A673 (cell line): Measurements from ENCODE around the gene SLC2A4RG.

ENCODE experiments used
- EZH2 ChIP-seq: fragments of 200-600 bp; sonication (generic); IDR thresholded peaks from 2 replicates; pipeline ENCODE4 v1.6.1; 2017; ENCODE audit warnings: borderline replicate concordance, low read depth, mild to moderate bottlenecking, mixed read lengths, antibody characterized with exemption, low read length; ENCODE audit not compliant: poor library complexity, severe bottlenecking
- TF ChIP-seq, protein P1 (sequence below): fragments of 300-800, 200-600 bp; sonication (generic); conservative IDR thresholded peaks from 2 replicates; pipeline ENCODE4 v1.5.1; 2017; ENCODE audit warnings: low read depth, mild to moderate bottlenecking, antibody characterized with exemption, low read length, moderate library complexity, mixed read lengths

DNA sequence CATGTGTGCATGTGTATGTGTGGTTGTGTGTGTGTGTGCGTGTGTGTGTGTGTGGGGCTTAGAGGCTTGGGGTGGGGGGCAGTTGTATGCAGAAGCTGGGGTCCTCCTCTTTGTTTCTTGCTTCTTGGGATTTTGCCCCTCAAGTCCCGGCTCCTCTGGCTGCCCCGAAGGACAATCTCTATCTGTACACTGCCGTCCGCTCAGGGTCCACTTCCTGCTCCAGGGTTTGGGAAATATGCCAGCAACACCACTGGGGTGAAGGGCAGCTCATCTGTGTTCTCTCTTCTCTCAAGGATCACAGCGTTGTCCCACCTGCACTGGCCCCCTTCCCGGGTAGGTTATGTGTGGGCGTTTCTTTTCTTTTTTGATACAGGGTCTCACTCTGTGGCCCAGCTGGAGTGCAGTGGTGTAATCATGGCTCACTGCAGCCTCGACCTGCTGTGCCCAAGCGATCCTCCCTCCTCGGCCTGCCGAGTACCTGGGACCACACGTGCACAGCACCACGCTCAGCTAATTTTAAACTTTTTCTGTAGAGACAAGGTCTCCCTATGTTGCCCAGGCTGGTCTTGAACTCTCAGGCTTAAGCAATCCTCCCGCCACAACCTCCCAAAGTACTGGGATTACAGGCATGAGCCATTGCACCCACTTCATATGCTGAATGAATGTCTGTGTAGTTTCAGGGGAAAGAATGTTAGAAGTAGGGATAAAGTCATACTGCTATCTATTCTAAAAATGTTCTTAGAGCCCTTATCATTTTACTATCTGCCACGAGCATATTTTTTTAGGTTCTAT lies 25.7 kb downstream of the SLC2A4RG start:
- TF ChIP-seq, protein P1, sequence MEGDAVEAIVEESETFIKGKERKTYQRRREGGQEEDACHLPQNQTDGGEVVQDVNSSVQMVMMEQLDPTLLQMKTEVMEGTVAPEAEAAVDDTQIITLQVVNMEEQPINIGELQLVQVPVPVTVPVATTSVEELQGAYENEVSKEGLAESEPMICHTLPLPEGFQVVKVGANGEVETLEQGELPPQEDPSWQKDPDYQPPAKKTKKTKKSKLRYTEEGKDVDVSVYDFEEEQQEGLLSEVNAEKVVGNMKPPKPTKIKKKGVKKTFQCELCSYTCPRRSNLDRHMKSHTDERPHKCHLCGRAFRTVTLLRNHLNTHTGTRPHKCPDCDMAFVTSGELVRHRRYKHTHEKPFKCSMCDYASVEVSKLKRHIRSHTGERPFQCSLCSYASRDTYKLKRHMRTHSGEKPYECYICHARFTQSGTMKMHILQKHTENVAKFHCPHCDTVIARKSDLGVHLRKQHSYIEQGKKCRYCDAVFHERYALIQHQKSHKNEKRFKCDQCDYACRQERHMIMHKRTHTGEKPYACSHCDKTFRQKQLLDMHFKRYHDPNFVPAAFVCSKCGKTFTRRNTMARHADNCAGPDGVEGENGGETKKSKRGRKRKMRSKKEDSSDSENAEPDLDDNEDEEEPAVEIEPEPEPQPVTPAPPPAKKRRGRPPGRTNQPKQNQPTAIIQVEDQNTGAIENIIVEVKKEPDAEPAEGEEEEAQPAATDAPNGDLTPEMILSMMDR, result no peak
- no peak for TF ChIP-seq EZH2
